ENCODE data around the gene WDFY2.

DNA sequence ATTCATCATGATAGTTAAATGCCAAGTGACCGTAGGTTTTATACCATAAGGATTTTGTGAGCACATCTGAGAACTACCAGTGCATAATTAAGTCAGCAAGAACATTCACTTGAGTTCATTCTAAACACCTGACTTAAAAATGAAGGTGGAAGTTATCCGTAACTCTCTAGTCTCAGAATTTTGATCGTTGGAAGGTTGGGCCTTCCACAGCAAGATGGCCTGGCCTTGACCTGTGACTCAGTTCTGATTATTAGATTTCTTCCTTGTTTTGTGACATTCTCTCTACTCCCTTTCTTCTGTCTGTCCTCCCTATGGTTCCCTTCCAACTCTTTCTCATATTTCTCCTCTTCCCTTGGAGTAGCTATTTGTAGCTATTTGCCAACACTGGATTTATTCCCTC lies 20.0 kb upstream of the WDFY2 start:
- TF ChIP-seq EZH2 (IDR thresholded peaks at IDR 0.05) (no peak), POLR2AphosphoS5 (IDR thresholded peaks at IDR 0.05; ENCODE audit: borderline replicate concordance, low read depth, low read length) (no peak), FOXP2 (optimal IDR thresholded peaks at IDR 0.05; ENCODE audit: control extremely low read depth, extremely low read length, insufficient read depth) (no peak)
